Measurements from ENCODE around the gene ADSL. TPM values are rescaled to one million over a fixed set of nuclear protein-coding genes. Genes with fewer than 3 reads are reported as not detected.

The ADSL gene
- total RNA-seq, 1 donor from 2014 or later, result 120 TPM

GRCh38 chr22:40342521-40342920 is 3.8 kb upstream of the ADSL start:
- Mint-ChIP-seq H3K4me3 (peak overlapping the region; percentile 42), H3K27me3 (ENCODE audit: low read depth) (no peaks in the 10 kb centered on the region), H3K9me3 (no peaks in the 10 kb centered on the region), H3K4me1 (peaks cover 12% of the 10 kb centered on the region), H3K27ac (ENCODE audit: unreplicated experiment) (no peak overlapping the region), H3K36me3 (ENCODE audit: low read depth) (no peaks in the 10 kb centered on the region)
- no peak for TF ChIP-seq CTCF (conservative IDR thresholded peaks at IDR 0.05)
- no peak for DNase-seq (ENCODE audit: low read depth, low spot score)

GRCh38 chr22:40345271-40345670 is 1.0 kb upstream of the ADSL start:
- no peak for DNase-seq (ENCODE audit: low read depth, low spot score)
- H3K27ac Mint-ChIP-seq (ENCODE audit: unreplicated experiment), result no peak overlapping the region
- H3K27me3 Mint-ChIP-seq (ENCODE audit: low read depth), result no peaks in the 10 kb centered on the region
- no peaks in the 10 kb centered on the region for H3K36me3 Mint-ChIP-seq (ENCODE audit: low read depth)
- no peaks in the 10 kb centered on the region for H3K9me3 Mint-ChIP-seq
- H3K4me3 Mint-ChIP-seq, result peak overlapping the region; percentile 98
- peaks cover 18% of the 10 kb centered on the region for H3K4me1 Mint-ChIP-seq
- no peak for TF ChIP-seq CTCF (conservative IDR thresholded peaks at IDR 0.05)

- Mint-ChIP-seq H3K36me3 (ENCODE audit: low read depth) (no peaks in the 10 kb centered on the region), H3K27me3 (ENCODE audit: low read depth) (no peaks in the 10 kb centered on the region), H3K4me1 (peaks cover 18% of the 10 kb centered on the region), H3K27ac (ENCODE audit: unreplicated experiment) (peak overlapping the region; percentile 97), H3K9me3 (no peaks in the 10 kb centered on the region), H3K4me3 (peak overlapping the region; percentile 98)
- no peak for TF ChIP-seq CTCF (conservative IDR thresholded peaks at IDR 0.05)
- no peak for DNase-seq (ENCODE audit: low read depth, low spot score)
Observed at GRCh38 chr22:40345815-40346184, 500 bp upstream of the ADSL start.

GRCh38 chr22:40347300-40347699 is 1.0 kb downstream of the ADSL start:
- H3K27me3 Mint-ChIP-seq (ENCODE audit: low read depth), result no peaks in the 10 kb centered on the region
- H3K9me3 Mint-ChIP-seq, result no peaks in the 10 kb centered on the region
- peaks cover 18% of the 10 kb centered on the region for H3K4me1 Mint-ChIP-seq
- no peak overlapping the region for H3K27ac Mint-ChIP-seq (ENCODE audit: unreplicated experiment)
- H3K4me3 Mint-ChIP-seq, result peak overlapping the region; percentile 98
- no peaks in the 10 kb centered on the region for H3K36me3 Mint-ChIP-seq (ENCODE audit: low read depth)
- no peak for DNase-seq (ENCODE audit: low read depth, low spot score)
- TF ChIP-seq CTCF (conservative IDR thresholded peaks at IDR 0.05), result no peak

- peak; percentile 75 for TF ChIP-seq CTCF (conservative IDR thresholded peaks at IDR 0.05)
- H3K4me1 Mint-ChIP-seq, result peaks cover 18% of the 10 kb centered on the region
- no peaks in the 10 kb centered on the region for H3K27me3 Mint-ChIP-seq (ENCODE audit: low read depth)
- H3K27ac Mint-ChIP-seq (ENCODE audit: unreplicated experiment), result peak overlapping the region; percentile 78
- H3K9me3 Mint-ChIP-seq, result no peaks in the 10 kb centered on the region
- peaks cover 2% of the 10 kb centered on the region for H3K36me3 Mint-ChIP-seq (ENCODE audit: low read depth)
- peak overlapping the region; percentile 98 for H3K4me3 Mint-ChIP-seq
- peak; percentile 14 for DNase-seq (ENCODE audit: low read depth, low spot score)
Observed at GRCh38 chr22:40348025-40348658, 1.8 kb downstream of the ADSL start.
